ENCODE results near the gene MAP4K2. TPM values are rescaled to one million over a fixed set of nuclear protein-coding genes. Genes with fewer than 3 reads are reported as not detected.

Gene MAP4K2
- total RNA-seq, 1 experiment from 2014 or later: 34.3 TPM

- H3K36me3 ChIP-seq (ENCODE audit: low read depth): peaks cover 11% of the 10 kb centered on the region
- intact Hi-C loops (cut with micrococcal nuclease; ENCODE audit: unreplicated experiment): no loop called here
- ChIA-PET CTCF (no interaction called here), POLR2A (ENCODE audit: unreplicated experiment) (interaction anchor here (0.6 kb wide), 1 partner anchor 586 kb away, joined by 8 read pairs; the partner anchor contains the start of gene PPP1R14B)
- no peaks in the 10 kb centered on the region for H3K9me2 ChIP-seq (ENCODE audit: insufficient read depth)
- no peaks in the 10 kb centered on the region for H3K27me3 ChIP-seq (ENCODE audit: insufficient read depth, low read depth)
- H3F3A ChIP-seq (ENCODE audit: insufficient read depth, low read depth): no peaks in the 10 kb centered on the region
- no peak for TF ChIP-seq EZH2 (IDR thresholded peaks at IDR 0.05; ENCODE audit: low read depth)
- TF ChIP-seq CTCF (conservative IDR thresholded peaks at IDR 0.05): no peak
- no peak overlapping the region for H3K4me3 ChIP-seq
- no peaks in the 10 kb centered on the region for H3K79me2 ChIP-seq (ENCODE audit: low read depth)
- H3K4me1 ChIP-seq (replicated peaks; ENCODE audit: insufficient read depth): peaks cover 16% of the 10 kb centered on the region
- no peak overlapping the region for H3K4me2 ChIP-seq
- no peak for DNase-seq
- H3K27ac ChIP-seq: no peak overlapping the region
- no TSS peak for BruUV-seq (replicated peaks)
- 0 out of 2 replicates have a peak, but pooled peaks cover 3% of the 10 kb centered on the region for H4K20me1 ChIP-seq (ENCODE audit: insufficient read depth)
- H2AFZ ChIP-seq: no peak overlapping the region
- H3K9me3 ChIP-seq (ENCODE audit: insufficient read depth, low read depth): no peaks in the 10 kb centered on the region
Observed at GRCh38 chr11:64832467-64833197, 29.6 kb upstream of the MAP4K2 start.

- CTCF ChIA-PET: no interaction called here
Observed at GRCh38 chr11:64831411-64831891, 28.4 kb upstream of the MAP4K2 start.

More at GRCh38 chr11:64831411-64831891, 28.4 kb upstream of the MAP4K2 start:
- no peak overlapping the region for H2AFZ ChIP-seq
- peaks cover 16% of the 10 kb centered on the region for H3K4me1 ChIP-seq (replicated peaks; ENCODE audit: insufficient read depth)
- H3K27me3 ChIP-seq (ENCODE audit: insufficient read depth, low read depth): no peaks in the 10 kb centered on the region
- H3K36me3 ChIP-seq (ENCODE audit: low read depth): peaks cover 11% of the 10 kb centered on the region
- POLR2A ChIA-PET (ENCODE audit: unreplicated experiment): no interaction called here
- no TSS peak for BruUV-seq (replicated peaks)
- TF ChIP-seq EZH2 (IDR thresholded peaks at IDR 0.05; ENCODE audit: low read depth) (no peak), CTCF (conservative IDR thresholded peaks at IDR 0.05) (no peak)
- H3K27ac ChIP-seq: no peak overlapping the region
- no peaks in the 10 kb centered on the region for H3K79me2 ChIP-seq (ENCODE audit: low read depth)
- no peak overlapping the region for H3K4me2 ChIP-seq
- intact Hi-C loops (cut with micrococcal nuclease; ENCODE audit: unreplicated experiment): no loop called here
- no peaks in the 10 kb centered on the region for H3K9me2 ChIP-seq (ENCODE audit: insufficient read depth)
- no peaks in the 10 kb centered on the region for H3F3A ChIP-seq (ENCODE audit: insufficient read depth, low read depth)
- no peak for DNase-seq
- 0 out of 2 replicates have a peak, but pooled peaks cover 3% of the 10 kb centered on the region for H4K20me1 ChIP-seq (ENCODE audit: insufficient read depth)
- no peak overlapping the region for H3K4me3 ChIP-seq
- H3K9me3 ChIP-seq (ENCODE audit: insufficient read depth, low read depth): no peaks in the 10 kb centered on the region
